SK-N-SH treated with all-trans-retinoic acid at 6 μM for 48 hours (cell line): ENCODE results near the gene HLA-DMA.

Source experiments
- ATAC-seq: fragments of 200-7000 bp; cut with Tn5 transposase; 3 replicates; pipeline ENCODE4 v1.9.1; 2020; ENCODE audit warnings: mild to moderate bottlenecking, moderate library complexity
- ARNTL ChIP-seq: fragments of 450-650 bp; formaldehyde crosslinking; IDR thresholded peaks from 2 replicates; pipeline ENCODE4 v1.5.0; 2020; ENCODE audit warnings: low read depth, mild to moderate bottlenecking, moderate library complexity, borderline replicate concordance
- BACH2 ChIP-seq: fragments of 250-450 bp; sonication (Bioruptor Pico); IDR thresholded peaks from 2 replicates; pipeline ENCODE4 v1.9.0; 2021; ENCODE audit warnings: mild to moderate bottlenecking, borderline replicate concordance
- ESRRG ChIP-seq: fragments of 250-450 bp; sonication (Bioruptor Pico); IDR thresholded peaks from 2 replicates; pipeline ENCODE4 v1.6.1; 2021; ENCODE audit warnings: mild to moderate bottlenecking
- GLIS3 ChIP-seq: fragments of 250-450 bp; sonication (Bioruptor Pico); IDR thresholded peaks from 2 replicates; pipeline ENCODE4 v1.5.0; 2020; ENCODE audit warnings: mild to moderate bottlenecking, moderate library complexity
- OSR1 ChIP-seq: fragments of 250-450 bp; sonication (Bioruptor Pico); IDR thresholded peaks from 2 replicates; pipeline ENCODE4 v1.8.0; 2022; ENCODE audit warnings: moderate library complexity, mild to moderate bottlenecking, inconsistent platforms
- PATZ1 ChIP-seq: fragments of 250-450 bp; sonication (Bioruptor Pico); IDR thresholded peaks from 2 replicates; pipeline ENCODE4 v1.8.0; 2020; ENCODE audit warnings: mild to moderate bottlenecking, moderate library complexity, borderline replicate concordance
- POU6F1 ChIP-seq: fragments of 250-450 bp; sonication (Bioruptor Pico); IDR thresholded peaks from 2 replicates; pipeline ENCODE4 v1.8.0; 2021; ENCODE audit warnings: low read depth, mild to moderate bottlenecking, moderate library complexity, borderline replicate concordance
- PPARA ChIP-seq: fragments of 250-450 bp; sonication (Bioruptor Pico); IDR thresholded peaks from 2 replicates; pipeline ENCODE4 v1.5.0; 2020; ENCODE audit warnings: mild to moderate bottlenecking, borderline replicate concordance
- RARB ChIP-seq: fragments of 250-450 bp; sonication (Bioruptor Pico); IDR thresholded peaks from 2 replicates; pipeline ENCODE4 v1.8.0; 2021; ENCODE audit warnings: mild to moderate bottlenecking, moderate library complexity
- SNAI2 ChIP-seq: fragments of 250-450 bp; sonication (Bioruptor Pico); IDR thresholded peaks from 2 replicates; pipeline ENCODE4 v1.5.0; 2020; ENCODE audit warnings: mild to moderate bottlenecking, moderate library complexity
- TOX ChIP-seq: fragments of 250-450 bp; sonication (Bioruptor Pico); IDR thresholded peaks from 2 replicates; pipeline ENCODE4 v1.8.0; 2021; ENCODE audit warnings: mild to moderate bottlenecking, moderate library complexity, borderline replicate concordance
- ZC3H10 ChIP-seq: fragments of 250-450 bp; sonication (Bioruptor Pico); IDR thresholded peaks from 2 replicates; pipeline ENCODE4 v1.5.1; 2021; ENCODE audit warnings: mild to moderate bottlenecking, moderate library complexity
- ZFP3 ChIP-seq: fragments of 250-450 bp; sonication (Bioruptor Pico); IDR thresholded peaks from 2 replicates; pipeline ENCODE4 v1.5.0; 2020; ENCODE audit warnings: mild to moderate bottlenecking, moderate library complexity
- ZFP30 ChIP-seq: fragments of 450-650 bp; formaldehyde crosslinking; IDR thresholded peaks from 2 replicates; pipeline ENCODE4 v1.5.0; 2022; ENCODE audit warnings: mild to moderate bottlenecking, moderate library complexity
- ZNF565 ChIP-seq: fragments of 450-650 bp; formaldehyde crosslinking; conservative IDR thresholded peaks from 2 replicates; pipeline ENCODE4 v1.5.0; 2020; ENCODE audit warnings: low read depth, mild to moderate bottlenecking, moderate library complexity
- ZNF70 ChIP-seq: fragments of 450-650 bp; formaldehyde crosslinking; IDR thresholded peaks from 2 replicates; pipeline ENCODE4 v1.5.0; 2020; ENCODE audit warnings: mild to moderate bottlenecking, moderate library complexity
- ZNF8 ChIP-seq: fragments of 450-650 bp; formaldehyde crosslinking; IDR thresholded peaks from 2 replicates; pipeline ENCODE4 v1.5.0; 2020; ENCODE audit warnings: mild to moderate bottlenecking, moderate library complexity
- TF ChIP-seq, protein P1 (sequence below): fragments of 250-450 bp; sonication (Bioruptor Pico); IDR thresholded peaks from 2 replicates; pipeline ENCODE4 v1.5.0; 2020; ENCODE audit warnings: mild to moderate bottlenecking, moderate library complexity
- TF ChIP-seq, protein P2 (sequence below): fragments of 250-450 bp; sonication (Bioruptor Pico); IDR thresholded peaks from 2 replicates; pipeline ENCODE4 v1.5.1; 2021; ENCODE audit warnings: mild to moderate bottlenecking, moderate library complexity

The HLA-DMA gene

GRCh38 chr6:32953775-32954174 is 878 bp upstream of the HLA-DMA start:
- TF ChIP-seq PPARA (CRISPR knock-in tag) (no peak), TOX (CRISPR knock-in tag) (no peak), BACH2 (no peak), RARB (CRISPR knock-in tag) (no peak), ZNF70 (CRISPR knock-in tag) (no peak), ESRRG (CRISPR knock-in tag) (no peak), PATZ1 (CRISPR knock-in tag) (no peak), ZFP3 (CRISPR knock-in tag) (no peak), POU6F1 (CRISPR knock-in tag) (no peak), ARNTL (CRISPR knock-in tag) (no peak), OSR1 (CRISPR knock-in tag) (no peak), ZNF565 (CRISPR knock-in tag) (no peak), ZFP30 (CRISPR knock-in tag) (no peak)
- TF ChIP-seq, protein P1, sequence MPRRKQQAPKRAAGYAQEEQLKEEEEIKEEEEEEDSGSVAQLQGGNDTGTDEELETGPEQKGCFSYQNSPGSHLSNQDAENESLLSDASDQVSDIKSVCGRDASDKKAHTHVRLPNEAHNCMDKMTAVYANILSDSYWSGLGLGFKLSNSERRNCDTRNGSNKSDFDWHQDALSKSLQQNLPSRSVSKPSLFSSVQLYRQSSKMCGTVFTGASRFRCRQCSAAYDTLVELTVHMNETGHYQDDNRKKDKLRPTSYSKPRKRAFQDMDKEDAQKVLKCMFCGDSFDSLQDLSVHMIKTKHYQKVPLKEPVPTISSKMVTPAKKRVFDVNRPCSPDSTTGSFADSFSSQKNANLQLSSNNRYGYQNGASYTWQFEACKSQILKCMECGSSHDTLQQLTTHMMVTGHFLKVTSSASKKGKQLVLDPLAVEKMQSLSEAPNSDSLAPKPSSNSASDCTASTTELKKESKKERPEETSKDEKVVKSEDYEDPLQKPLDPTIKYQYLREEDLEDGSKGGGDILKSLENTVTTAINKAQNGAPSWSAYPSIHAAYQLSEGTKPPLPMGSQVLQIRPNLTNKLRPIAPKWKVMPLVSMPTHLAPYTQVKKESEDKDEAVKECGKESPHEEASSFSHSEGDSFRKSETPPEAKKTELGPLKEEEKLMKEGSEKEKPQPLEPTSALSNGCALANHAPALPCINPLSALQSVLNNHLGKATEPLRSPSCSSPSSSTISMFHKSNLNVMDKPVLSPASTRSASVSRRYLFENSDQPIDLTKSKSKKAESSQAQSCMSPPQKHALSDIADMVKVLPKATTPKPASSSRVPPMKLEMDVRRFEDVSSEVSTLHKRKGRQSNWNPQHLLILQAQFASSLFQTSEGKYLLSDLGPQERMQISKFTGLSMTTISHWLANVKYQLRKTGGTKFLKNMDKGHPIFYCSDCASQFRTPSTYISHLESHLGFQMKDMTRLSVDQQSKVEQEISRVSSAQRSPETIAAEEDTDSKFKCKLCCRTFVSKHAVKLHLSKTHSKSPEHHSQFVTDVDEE (CRISPR knock-in tag), result no peak
- TF ChIP-seq, protein P2, sequence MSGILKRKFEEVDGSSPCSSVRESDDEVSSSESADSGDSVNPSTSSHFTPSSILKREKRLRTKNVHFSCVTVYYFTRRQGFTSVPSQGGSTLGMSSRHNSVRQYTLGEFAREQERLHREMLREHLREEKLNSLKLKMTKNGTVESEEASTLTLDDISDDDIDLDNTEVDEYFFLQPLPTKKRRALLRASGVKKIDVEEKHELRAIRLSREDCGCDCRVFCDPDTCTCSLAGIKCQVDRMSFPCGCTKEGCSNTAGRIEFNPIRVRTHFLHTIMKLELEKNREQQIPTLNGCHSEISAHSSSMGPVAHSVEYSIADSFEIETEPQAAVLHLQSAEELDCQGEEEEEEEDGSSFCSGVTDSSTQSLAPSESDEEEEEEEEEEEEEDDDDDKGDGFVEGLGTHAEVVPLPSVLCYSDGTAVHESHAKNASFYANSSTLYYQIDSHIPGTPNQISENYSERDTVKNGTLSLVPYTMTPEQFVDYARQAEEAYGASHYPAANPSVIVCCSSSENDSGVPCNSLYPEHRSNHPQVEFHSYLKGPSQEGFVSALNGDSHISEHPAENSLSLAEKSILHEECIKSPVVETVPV (CRISPR knock-in tag), result no peak
- TF ChIP-seq, all 23 proteins: peak for 0

GRCh38 chr6:32950449-32950848 is 2.4 kb downstream of the HLA-DMA start:
- no peak for TF ChIP-seq PPARA (CRISPR knock-in tag)
- TF ChIP-seq, protein P1 (CRISPR knock-in tag), result no peak
- no peak for TF ChIP-seq ZC3H10
- no peak for TF ChIP-seq OSR1 (CRISPR knock-in tag)
- no peak for TF ChIP-seq ZNF70 (CRISPR knock-in tag)
- TF ChIP-seq SNAI2, result no peak
- no peak for ATAC-seq

More at GRCh38 chr6:32953775-32954174, 878 bp upstream of the HLA-DMA start:
- ATAC-seq, result no peak

DNA sequence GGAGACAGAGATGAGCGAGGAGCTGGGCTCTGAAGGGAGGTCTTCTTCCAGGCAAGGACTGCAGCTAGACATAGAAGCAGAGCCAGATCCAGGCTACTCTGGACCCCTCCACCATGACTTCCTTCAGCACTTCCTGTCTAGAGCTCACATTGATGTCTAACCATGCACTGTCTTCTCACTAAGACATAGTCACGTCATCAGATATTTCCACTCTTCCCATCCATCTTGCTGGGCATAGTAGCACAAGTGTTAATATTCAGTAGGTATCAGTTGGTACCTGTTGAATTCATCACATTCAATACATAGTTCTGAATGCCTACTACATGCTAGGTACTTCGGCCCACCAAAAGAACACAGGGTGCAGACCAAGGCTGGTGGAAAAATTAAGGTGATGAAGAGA is 2.9 kb downstream of the HLA-DMA start:
- no peak for ATAC-seq
- TF ChIP-seq, protein P2 (CRISPR knock-in tag), result no peak
- TF ChIP-seq, protein P1 (CRISPR knock-in tag), result no peak
- TF ChIP-seq RARB (CRISPR knock-in tag), result no peak
- no peak for TF ChIP-seq GLIS3 (CRISPR knock-in tag)
- TF ChIP-seq ZNF70 (CRISPR knock-in tag), result no peak
- no peak for TF ChIP-seq ZC3H10
- TF ChIP-seq PPARA (CRISPR knock-in tag), result no peak
- no peak for TF ChIP-seq ZNF565 (CRISPR knock-in tag)
- no peak for TF ChIP-seq ZNF8 (CRISPR knock-in tag)
- no peak for TF ChIP-seq ESRRG (CRISPR knock-in tag)
